GM23338 (cell line): Measurements from ENCODE around the gene RCOR1. TPM values are rescaled to one million over a fixed set of nuclear protein-coding genes. Genes with fewer than 3 reads are reported as not detected.

Experiments used
- ATAC-seq: fragments of 200-7000 bp; cut with Tn5 transposase; 3 replicates; pipeline ENCODE4 v1.9.1; 2020
- DNase-seq: peaks from one replicate; pipeline ENCODE4 v3.0.0-alpha.2; 2015; ENCODE audit warnings: low spot score
- H2AFZ ChIP-seq: fragments of 200-600 bp; sonication (generic); 2 replicates; pipeline ENCODE4 v1.8.0; 2016; ENCODE audit warnings: antibody characterized with exemption, mild to moderate bottlenecking, moderate library complexity
- H3F3A ChIP-seq: fragments of 200-600 bp; sonication (generic); replicated peaks from 2 replicates; pipeline ENCODE4 v1.8.0; 2017; ENCODE audit warnings: antibody characterized with exemption, mixed run types, low read depth
- H3K27ac ChIP-seq: fragments of 200-600 bp; sonication (generic); 2 replicates; pipeline ENCODE4 v1.6.1; 2016; ENCODE audit warnings: low read depth
- H3K27me3 ChIP-seq: fragments of 200-600 bp; sonication (generic); 2 replicates; pipeline ENCODE4 v1.8.0; 2016; ENCODE audit warnings: mild to moderate bottlenecking, mixed run types, moderate library complexity; ENCODE audit not compliant: insufficient read depth
- H3K36me3 ChIP-seq: fragments of 200-600 bp; sonication (generic); 2 replicates; pipeline ENCODE4 v1.8.0; 2016; ENCODE audit warnings: mild to moderate bottlenecking; ENCODE audit not compliant: insufficient read depth
- H3K4me1 ChIP-seq: fragments of 200-600 bp; sonication (generic); 2 replicates; pipeline ENCODE4 v1.8.0; 2016; ENCODE audit warnings: mild to moderate bottlenecking, moderate library complexity; ENCODE audit not compliant: insufficient read depth
- H3K4me2 ChIP-seq: fragments of 200-600 bp; sonication (generic); 2 replicates; pipeline ENCODE4 v1.7.1; 2017; ENCODE audit warnings: mixed run types
- H3K4me3 ChIP-seq: fragments of 200-600 bp; sonication (generic); 2 replicates; pipeline ENCODE4 v1.6.1; 2016; ENCODE audit warnings: mixed run types
- H3K79me2 ChIP-seq: fragments of 200-600 bp; sonication (generic); replicated peaks from 2 replicates; pipeline ENCODE4 v1.8.0; 2017; ENCODE audit warnings: mild to moderate bottlenecking; ENCODE audit not compliant: insufficient read depth
- H3K9me2 ChIP-seq: fragments of 200-600 bp; sonication (generic); 2 replicates; pipeline ENCODE4 v1.8.0; 2017; ENCODE audit not compliant: insufficient read depth
- H4K20me1 ChIP-seq: fragments of 200-600 bp; sonication (generic); replicated peaks from 2 replicates; pipeline ENCODE4 v1.8.0; 2017; ENCODE audit warnings: mild to moderate bottlenecking; ENCODE audit not compliant: insufficient read depth
- H3K27ac Mint-ChIP-seq: 2 replicates; pipeline ENCODE4 v1.8.0; 2020; ENCODE audit warnings: inconsistent platforms, mild to moderate bottlenecking, moderate library complexity, mixed read lengths
- H3K27me3 Mint-ChIP-seq: 3 replicates; pipeline ENCODE4 v1.8.0; 2022; ENCODE audit warnings: low read depth, mild to moderate bottlenecking, moderate library complexity, mixed read lengths, inconsistent platforms; ENCODE audit not compliant: insufficient read depth, poor library complexity
- H3K36me3 Mint-ChIP-seq: 3 replicates; pipeline ENCODE4 v1.8.0; 2021; ENCODE audit warnings: low read depth, mild to moderate bottlenecking, inconsistent platforms, moderate library complexity, mixed read lengths
- H3K4me1 Mint-ChIP-seq: 3 replicates; pipeline ENCODE4 v1.8.0; 2020; ENCODE audit warnings: mild to moderate bottlenecking, inconsistent platforms, mixed read lengths
- H3K4me3 Mint-ChIP-seq: 3 replicates; pipeline ENCODE4 v1.8.0; 2021; ENCODE audit warnings: moderate library complexity, mild to moderate bottlenecking, inconsistent platforms, mixed read lengths
- H3K9me3 Mint-ChIP-seq: 3 replicates; pipeline ENCODE4 v1.8.0; 2020; ENCODE audit warnings: moderate library complexity, mild to moderate bottlenecking, inconsistent platforms, mixed read lengths
- CREB1 ChIP-seq: fragments of 250-450 bp; sonication (Bioruptor Pico); IDR thresholded peaks from 2 replicates; pipeline ENCODE4 v1.5.0; 2020; ENCODE audit warnings: low read depth, mild to moderate bottlenecking, moderate library complexity
- EZH2 ChIP-seq: fragments of 200-600 bp; sonication (generic); IDR thresholded peaks from one replicate; pipeline ENCODE4 v1.8.0; 2017; ENCODE audit warnings: antibody characterized with exemption, mild to moderate bottlenecking, low read depth; ENCODE audit not compliant: unreplicated experiment
- EZH2phosphoT487 ChIP-seq: fragments of 200-600 bp; sonication (generic); IDR thresholded peaks from one replicate; pipeline ENCODE4 v1.8.1; 2018; ENCODE audit warnings: antibody characterized with exemption; ENCODE audit not compliant: unreplicated experiment
- JUNB ChIP-seq: IDR thresholded peaks from one replicate; pipeline ENCODE4 v1.6.1; 2016; ENCODE audit warnings: antibody characterized with exemption; ENCODE audit not compliant: unreplicated experiment
- NANOG ChIP-seq: IDR thresholded peaks from 2 replicates; pipeline ENCODE4 v1.6.1; 2016; ENCODE audit warnings: antibody characterized with exemption, borderline replicate concordance
- POLR2AphosphoS5 ChIP-seq: IDR thresholded peaks from 2 replicates; pipeline ENCODE4 v1.6.1; 2016; ENCODE audit warnings: antibody characterized with exemption, low read depth
- REST ChIP-seq: IDR thresholded peaks from one replicate; pipeline ENCODE4 v1.6.1; 2018; ENCODE audit warnings: antibody characterized with exemption; ENCODE audit not compliant: unreplicated experiment
- STAT1 ChIP-seq: IDR thresholded peaks from one replicate; pipeline ENCODE4 v1.6.1; 2016; ENCODE audit warnings: antibody characterized with exemption; ENCODE audit not compliant: unreplicated experiment
- ZNF331 ChIP-seq: fragments of 250-450 bp; sonication (Bioruptor Pico); IDR thresholded peaks from 2 replicates; pipeline ENCODE4 v1.5.0; 2020; ENCODE audit warnings: low read depth, mild to moderate bottlenecking, moderate library complexity
- ZNF462 ChIP-seq: fragments of 250-450 bp; sonication (Bioruptor Pico); IDR thresholded peaks from 2 replicates; pipeline ENCODE4 v1.5.0; 2020; ENCODE audit warnings: mild to moderate bottlenecking, moderate library complexity
- polyA plus RNA-seq: library from polyadenylated mRNA; unstranded; fragments of >200 nt; fragmentation: Nextera tagmentation; extraction: Ambion mirVana; gene quantifications from 2 replicates; pipeline ENCODE4 v1.2.1, GENCODE V29; 2016
- total RNA-seq: library from RNA; depleted of rRNA; stranded (reverse); fragments of >200 nt; shearing (Covaris generic); gene quantifications from 2 replicates; pipeline ENCODE4 v1.2.3, GENCODE V29; 2014
- TF ChIP-seq, protein P1 (sequence below): IDR thresholded peaks from 2 replicates; pipeline ENCODE4 v1.6.1; 2016; ENCODE audit warnings: antibody characterized with exemption
- TF ChIP-seq, protein P2 (sequence below), 2 experiments: fragments of 200-600 bp in 1 of 2; sonication (generic) in 1 of 2; conservative IDR thresholded peaks; 2 replicates each; pipeline versions ENCODE4 v1.5.1 to v1.6.1; 2016 to 2017; ENCODE audit warnings: antibody characterized with exemption in 2 of 2, low read depth in 2 of 2, mild to moderate bottlenecking in 2 of 2, moderate library complexity in 1 of 2

RCOR1 gene
- total and polyA plus RNA-seq, 2 experiments from 2014 or later: 7.6 to 26.1 TPM

DNA sequence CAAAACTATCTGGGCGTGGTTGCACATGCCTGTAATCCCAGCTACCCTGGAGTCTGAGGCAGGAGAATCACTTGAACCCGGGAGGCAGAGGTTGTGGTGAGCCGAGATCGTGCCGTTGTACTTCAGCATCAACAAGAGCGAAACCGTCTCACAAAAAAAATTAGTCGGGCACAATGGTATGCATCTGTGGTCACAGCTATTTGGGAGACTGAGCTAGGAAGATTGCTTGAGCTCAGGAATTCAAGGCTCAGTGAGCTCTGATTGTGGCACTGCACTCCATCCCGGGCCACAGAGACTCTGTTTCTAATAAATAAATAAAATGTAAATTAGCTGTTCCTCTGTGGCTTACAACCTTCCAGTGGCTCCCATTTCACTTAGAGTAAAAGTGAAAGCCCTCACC, 28.0 kb downstream of the RCOR1 start (continued):
- TF ChIP-seq STAT1: no peak
- TF ChIP-seq CREB1 (CRISPR knock-in tag): no peak
- TF ChIP-seq NANOG: no peak
- no peak for TF ChIP-seq POLR2AphosphoS5

GRCh38 chr14:102622262-102622885, 29.9 kb downstream of the RCOR1 start:
- H3K9me3 Mint-ChIP-seq: no peaks in the 10 kb centered on the region
- TF ChIP-seq JUNB (no peak), EZH2 (no peak), ZNF462 (CRISPR knock-in tag) (no peak), ZNF331 (CRISPR knock-in tag) (no peak), EZH2phosphoT487 (no peak), POLR2AphosphoS5 (no peak), STAT1 (no peak), NANOG (no peak), REST (no peak)
- TF ChIP-seq, protein P1, sequence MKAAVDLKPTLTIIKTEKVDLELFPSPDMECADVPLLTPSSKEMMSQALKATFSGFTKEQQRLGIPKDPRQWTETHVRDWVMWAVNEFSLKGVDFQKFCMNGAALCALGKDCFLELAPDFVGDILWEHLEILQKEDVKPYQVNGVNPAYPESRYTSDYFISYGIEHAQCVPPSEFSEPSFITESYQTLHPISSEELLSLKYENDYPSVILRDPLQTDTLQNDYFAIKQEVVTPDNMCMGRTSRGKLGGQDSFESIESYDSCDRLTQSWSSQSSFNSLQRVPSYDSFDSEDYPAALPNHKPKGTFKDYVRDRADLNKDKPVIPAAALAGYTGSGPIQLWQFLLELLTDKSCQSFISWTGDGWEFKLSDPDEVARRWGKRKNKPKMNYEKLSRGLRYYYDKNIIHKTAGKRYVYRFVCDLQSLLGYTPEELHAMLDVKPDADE: no peak
- TF ChIP-seq, protein P2, sequence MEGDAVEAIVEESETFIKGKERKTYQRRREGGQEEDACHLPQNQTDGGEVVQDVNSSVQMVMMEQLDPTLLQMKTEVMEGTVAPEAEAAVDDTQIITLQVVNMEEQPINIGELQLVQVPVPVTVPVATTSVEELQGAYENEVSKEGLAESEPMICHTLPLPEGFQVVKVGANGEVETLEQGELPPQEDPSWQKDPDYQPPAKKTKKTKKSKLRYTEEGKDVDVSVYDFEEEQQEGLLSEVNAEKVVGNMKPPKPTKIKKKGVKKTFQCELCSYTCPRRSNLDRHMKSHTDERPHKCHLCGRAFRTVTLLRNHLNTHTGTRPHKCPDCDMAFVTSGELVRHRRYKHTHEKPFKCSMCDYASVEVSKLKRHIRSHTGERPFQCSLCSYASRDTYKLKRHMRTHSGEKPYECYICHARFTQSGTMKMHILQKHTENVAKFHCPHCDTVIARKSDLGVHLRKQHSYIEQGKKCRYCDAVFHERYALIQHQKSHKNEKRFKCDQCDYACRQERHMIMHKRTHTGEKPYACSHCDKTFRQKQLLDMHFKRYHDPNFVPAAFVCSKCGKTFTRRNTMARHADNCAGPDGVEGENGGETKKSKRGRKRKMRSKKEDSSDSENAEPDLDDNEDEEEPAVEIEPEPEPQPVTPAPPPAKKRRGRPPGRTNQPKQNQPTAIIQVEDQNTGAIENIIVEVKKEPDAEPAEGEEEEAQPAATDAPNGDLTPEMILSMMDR (conservative IDR thresholded peaks at IDR 0.05; ENCODE audit: low read depth in 2 of 2): no peak

More at GRCh38 chr14:102622262-102622885, 29.9 kb downstream of the RCOR1 start:
- Histone ChIP-seq H3K4me3 (peak overlapping the region; percentile 25), H3K36me3 (no peaks in the 10 kb centered on the region), H4K20me1 (peaks cover 32% of the 10 kb centered on the region), H2AFZ (no peak overlapping the region), H3K27ac (peak overlapping the region; percentile 75), H3F3A (0 out of 2 replicates have a peak, but pooled peaks cover 6% of the 10 kb centered on the region), H3K4me2 (peak overlapping the region; percentile 19), H3K9me2 (no peaks in the 10 kb centered on the region), H3K4me1 (peaks cover 23% of the 10 kb centered on the region), H3K27me3 (no peaks in the 10 kb centered on the region), H3K79me2 (peaks cover 100% of the 10 kb centered on the region)
- Mint-ChIP-seq H3K4me1 (peaks cover 26% of the 10 kb centered on the region), H3K36me3 (peaks cover 4% of the 10 kb centered on the region; the same call in 1 of the 3 replicates), H3K27ac (peak overlapping the region; percentile 76), H3K27me3 (peaks cover 2% of the 10 kb centered on the region), H3K4me3 (peak overlapping the region; percentile 22; the same call in 2 of the 3 replicates)
- DNase-seq: peak; percentile 64
- ATAC-seq: peak; percentile 83
